Measurements from ENCODE around the gene GPR26.

GPR26 gene, protein sequence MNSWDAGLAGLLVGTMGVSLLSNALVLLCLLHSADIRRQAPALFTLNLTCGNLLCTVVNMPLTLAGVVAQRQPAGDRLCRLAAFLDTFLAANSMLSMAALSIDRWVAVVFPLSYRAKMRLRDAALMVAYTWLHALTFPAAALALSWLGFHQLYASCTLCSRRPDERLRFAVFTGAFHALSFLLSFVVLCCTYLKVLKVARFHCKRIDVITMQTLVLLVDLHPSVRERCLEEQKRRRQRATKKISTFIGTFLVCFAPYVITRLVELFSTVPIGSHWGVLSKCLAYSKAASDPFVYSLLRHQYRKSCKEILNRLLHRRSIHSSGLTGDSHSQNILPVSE

DNA sequence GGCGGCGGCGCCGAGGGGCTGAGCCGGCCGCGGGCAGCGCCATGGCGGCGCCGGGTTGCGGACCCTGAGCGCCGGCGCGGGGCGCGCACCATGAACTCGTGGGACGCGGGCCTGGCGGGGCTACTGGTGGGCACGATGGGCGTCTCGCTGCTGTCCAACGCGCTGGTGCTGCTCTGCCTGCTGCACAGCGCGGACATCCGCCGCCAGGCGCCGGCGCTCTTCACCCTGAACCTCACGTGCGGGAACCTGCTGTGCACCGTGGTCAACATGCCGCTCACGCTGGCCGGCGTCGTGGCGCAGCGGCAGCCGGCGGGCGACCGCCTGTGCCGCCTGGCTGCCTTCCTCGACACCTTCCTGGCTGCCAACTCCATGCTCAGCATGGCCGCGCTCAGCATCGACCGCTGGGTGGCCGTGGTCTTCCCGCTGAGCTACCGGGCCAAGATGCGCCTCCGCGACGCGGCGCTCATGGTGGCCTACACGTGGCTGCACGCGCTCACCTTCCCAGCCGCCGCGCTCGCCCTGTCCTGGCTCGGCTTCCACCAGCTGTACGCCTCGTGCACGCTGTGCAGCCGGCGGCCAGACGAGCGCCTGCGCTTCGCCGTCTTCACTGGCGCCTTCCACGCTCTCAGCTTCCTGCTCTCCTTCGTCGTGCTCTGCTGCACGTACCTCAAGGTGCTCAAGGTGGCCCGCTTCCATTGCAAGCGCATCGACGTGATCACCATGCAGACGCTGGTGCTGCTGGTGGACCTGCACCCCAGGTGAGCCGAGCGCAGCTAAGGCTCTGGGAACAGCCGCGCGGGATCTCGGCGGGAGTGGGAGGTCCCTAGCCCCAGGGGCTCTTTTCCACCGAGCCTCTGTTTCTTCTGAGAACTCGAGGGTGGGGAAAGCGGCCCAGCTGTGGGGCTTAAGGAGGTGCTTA lies at the start of gene GPR26:
Gene GPR26, plus strand, starts transcription at position 38 of the 919 bp plus-strand sequence. Its CDS starts 53 bp downstream, at position 91.
- DNase-seq: no peak
- intact Hi-C loops (cut with DNase I): no loop called here

DNA sequence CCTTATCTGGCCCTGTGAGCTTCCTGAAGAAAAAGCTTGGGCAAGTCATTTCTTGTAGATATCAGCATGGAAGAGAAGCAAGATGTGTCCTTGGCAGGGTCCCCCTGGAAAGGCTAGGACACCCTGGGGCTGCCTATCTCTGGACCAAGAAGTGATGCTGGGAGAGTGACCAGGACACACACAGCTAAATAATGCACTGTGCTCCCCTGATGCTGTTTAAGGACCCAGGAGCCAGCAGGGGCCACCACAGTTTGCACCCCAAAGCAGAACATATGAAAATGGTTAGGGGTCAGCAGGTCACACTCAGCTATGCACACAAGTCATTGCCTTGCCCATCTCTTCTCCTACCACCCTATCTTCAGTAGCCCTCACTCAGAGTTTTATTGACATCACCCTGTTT lies 47.9 kb upstream of the GPR26 start:
- intact Hi-C loops (cut with DNase I): no loop called here
- no peak for DNase-seq

DNA sequence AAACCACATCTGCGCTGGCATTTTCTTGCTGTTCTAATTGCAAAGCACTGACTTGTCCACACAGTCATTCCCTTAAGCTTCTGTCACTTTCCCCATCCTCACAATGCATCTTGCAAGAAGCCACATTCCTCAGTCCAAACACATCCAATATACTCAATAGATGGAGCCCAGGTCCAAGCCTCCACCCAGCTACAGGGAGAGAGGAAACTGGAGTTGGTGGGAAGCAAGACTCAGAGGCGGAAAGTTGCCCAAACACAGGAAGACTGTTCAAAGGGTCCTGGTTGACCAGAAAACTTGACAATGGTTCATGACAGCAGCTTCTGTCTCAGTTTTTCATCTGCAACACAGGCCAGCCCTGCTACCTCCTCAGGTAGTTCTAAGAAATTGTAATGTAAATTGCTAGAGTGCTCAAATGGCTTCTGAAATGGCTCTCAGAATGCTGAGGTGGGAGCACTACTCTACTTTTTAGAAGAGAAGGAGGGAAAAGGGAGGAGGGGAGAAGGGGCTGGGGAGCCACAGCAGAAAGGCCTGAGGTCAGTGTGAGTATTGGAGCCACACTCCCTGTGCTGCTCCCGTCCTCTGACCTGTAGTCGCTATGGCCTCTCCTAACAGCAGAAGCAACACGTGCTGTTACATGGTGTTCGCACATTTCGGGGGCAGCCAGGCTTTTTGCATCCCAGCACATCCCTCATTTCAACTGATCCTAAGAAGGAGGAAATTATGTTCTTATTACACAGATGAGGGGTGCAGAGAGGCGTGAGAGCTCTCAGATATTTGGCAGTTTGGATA lies 46.9 kb upstream of the GPR26 start:
- DNase-seq: no peak
- intact Hi-C loops (cut with DNase I): no loop called here

DNA sequence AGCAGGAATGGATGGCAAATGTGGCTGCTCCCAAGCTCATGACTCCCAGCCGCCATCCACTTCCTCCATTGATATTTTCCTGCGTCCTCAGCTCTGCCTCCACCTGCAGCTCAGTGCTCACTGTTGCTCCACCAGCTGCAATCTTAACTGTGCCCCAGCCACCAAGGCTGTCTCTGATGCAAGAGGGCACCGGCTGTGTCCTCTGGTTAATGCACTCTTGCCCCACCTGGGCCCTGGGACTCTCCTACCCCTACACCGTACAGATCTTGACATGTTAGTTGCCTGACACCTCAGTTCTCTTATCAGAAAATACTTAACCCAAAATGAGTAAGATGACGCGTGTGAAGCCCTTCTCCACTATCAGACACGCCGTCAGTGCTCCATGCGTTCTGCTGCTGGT lies 45.5 kb upstream of the GPR26 start:
- intact Hi-C loops (cut with DNase I): no loop called here
- no peak for DNase-seq

DNA sequence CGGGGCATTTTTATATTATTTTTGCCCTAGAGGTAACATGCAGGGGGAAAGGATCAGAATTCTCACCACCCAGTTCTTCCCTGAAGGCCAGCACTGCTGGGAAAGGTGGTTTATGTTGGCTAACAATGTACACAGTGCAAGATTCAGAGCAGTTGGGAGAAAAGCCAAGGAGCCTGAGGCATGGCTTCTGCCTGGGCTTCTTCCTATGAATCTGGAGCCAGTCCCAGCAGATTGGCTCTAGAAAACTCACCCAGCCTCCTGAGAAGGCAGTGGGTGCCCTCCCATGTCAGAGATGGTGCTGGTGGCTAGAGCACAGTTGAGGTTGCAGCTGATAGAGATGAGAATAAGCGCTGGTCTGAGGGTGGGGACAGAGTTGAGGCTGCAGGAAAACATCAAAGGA lies 44.7 kb upstream of the GPR26 start:
- no peak for DNase-seq
- intact Hi-C loops (cut with DNase I): no loop called here

DNA sequence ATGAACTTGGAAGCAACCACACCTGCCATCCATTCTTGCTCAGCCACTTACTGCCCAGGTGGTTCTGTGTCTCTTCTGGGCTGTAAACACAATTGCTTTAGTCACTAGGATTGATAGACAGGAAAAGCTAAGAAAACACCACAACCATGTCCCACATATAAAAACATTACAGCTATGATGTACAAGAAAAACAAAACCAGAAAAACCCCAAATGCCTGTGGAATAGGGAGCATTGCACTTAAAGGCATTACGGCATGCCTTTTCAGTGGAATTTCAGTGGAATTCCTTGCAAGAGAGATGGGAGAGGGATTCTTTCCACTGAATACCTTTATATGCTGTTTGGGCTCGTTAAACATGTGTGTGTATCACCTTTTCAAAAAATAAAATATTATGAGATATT lies 44.2 kb upstream of the GPR26 start:
- intact Hi-C loops (cut with DNase I): no loop called here
- no peak for DNase-seq

DNA sequence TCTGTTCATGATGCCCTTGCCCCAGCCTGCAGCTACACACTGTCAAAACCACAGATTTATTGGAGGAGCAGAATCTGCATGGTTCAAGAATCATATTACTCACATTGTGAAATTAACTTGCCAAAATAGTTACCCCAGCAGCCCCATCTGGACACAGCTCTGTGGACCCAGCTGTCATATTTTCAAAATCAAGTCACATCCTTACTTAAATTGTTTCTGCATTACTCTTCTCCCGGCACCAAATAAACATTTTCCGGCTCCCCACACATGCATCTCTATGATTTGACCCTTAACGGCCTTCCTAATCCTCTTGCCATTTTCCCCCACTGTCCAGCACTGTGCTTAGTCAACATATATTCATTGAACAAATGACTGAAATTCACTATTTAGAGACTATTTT lies 43.8 kb upstream of the GPR26 start:
- DNase-seq: no peak
- intact Hi-C loops (cut with DNase I): no loop called here

DNA sequence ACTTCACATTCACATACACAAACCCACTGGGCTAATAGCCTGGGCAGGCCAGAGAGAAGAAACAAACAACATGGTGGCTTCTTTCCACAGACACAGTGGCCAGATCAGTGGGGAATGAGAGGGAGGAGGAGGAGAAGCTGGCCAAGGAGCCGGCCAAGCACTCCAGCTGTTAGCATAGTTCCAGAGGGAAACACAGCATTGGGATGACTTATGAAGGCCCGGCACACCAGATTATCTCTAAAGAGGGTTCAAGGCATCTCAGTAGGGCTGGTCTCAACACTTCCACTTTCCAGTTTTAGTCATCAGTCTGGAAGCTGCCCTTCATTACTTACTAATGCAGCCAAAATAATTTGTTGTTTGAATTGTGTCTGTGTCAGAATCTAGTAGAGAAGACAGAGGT lies 42.1 kb upstream of the GPR26 start:
- intact Hi-C loops (cut with DNase I): no loop called here
- DNase-seq: no peak

DNA sequence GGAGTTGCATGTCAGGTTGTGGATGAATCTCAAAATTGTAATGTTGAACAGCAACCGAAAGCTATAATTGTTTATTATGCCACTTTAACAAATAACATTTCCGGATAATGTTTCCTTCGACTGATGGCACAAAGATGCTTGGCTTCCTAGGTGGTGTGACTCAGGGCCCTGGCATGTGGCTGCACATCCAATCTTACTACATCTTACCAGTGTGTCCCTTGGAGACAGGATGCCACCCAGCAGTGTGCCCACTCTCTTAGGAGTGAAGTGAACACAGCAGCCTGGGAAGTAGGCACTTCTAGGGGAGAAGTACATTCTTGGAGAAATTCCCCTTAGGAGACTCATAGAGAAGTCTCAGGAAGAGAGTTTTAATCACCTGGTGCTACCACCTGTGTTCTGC lies 33.0 kb upstream of the GPR26 start:
- intact Hi-C loops (cut with DNase I): no loop called here
- DNase-seq: peak in 1 of 10 donors; percentile 18

DNA sequence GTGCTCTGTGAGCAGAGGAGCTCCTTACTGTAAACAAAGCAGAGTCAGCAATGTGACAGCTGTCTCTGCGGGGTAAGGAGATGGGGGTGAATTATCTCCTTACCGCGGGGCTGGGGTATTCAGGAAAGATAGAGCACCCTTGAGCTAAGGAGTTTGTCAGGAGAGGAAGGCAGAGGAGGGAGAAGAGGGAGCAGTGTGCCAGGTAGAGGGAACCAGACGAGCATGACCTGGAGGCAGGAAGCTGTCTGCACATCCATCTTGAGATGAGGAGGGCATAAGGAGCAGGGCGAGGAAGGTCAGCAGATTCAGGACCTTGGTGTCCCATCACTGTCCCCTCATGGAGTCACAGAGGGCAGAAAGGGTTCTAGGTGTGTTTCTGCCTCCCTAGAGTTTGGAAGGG lies 32.5 kb upstream of the GPR26 start:
- intact Hi-C loops (cut with DNase I): no loop called here

DNA sequence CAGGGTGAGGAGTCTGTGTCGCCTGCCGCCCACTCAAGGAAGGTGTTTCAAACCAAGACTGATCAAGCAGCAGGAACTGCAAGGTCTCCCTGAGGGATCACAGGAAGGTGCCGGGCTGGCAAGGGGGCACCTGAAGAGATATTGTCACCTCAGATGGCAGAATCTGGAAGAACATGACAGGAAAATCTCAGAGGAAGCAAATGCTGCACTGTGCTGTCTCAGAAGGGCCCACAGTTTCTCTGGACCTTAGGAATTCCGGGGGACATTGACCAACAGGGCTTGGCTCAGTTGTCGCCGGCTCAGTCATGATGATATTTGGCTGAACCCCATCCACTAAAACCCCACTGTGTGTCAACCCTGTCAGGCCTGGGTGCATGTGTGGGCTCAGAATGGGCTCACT lies 31.9 kb upstream of the GPR26 start:
- intact Hi-C loops (cut with DNase I): no loop called here
- no peak for DNase-seq

More for the DNA sequence above, 32.5 kb upstream of the GPR26 start:
- DNase-seq: no peak

DNA sequence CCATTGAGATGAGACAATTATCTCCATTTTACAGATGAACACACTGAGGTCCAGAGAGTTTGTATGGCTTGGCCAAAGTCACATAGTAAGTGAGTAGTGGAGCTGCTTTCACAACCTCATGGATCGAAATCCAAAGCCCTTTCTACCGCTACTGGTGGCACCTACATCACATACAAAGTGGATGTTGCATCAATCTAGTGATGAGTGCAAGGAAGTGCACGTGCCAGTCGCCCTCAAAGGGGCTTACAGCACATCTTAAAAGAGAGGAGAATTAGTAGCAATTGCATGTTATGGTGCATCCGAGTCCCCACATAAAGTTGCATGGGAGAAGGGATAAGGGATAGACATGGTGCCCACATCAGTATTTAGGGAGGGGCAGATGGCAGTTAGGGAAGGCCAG lies 31.0 kb upstream of the GPR26 start:
- DNase-seq: no peak
- intact Hi-C loops (cut with DNase I): no loop called here

DNA sequence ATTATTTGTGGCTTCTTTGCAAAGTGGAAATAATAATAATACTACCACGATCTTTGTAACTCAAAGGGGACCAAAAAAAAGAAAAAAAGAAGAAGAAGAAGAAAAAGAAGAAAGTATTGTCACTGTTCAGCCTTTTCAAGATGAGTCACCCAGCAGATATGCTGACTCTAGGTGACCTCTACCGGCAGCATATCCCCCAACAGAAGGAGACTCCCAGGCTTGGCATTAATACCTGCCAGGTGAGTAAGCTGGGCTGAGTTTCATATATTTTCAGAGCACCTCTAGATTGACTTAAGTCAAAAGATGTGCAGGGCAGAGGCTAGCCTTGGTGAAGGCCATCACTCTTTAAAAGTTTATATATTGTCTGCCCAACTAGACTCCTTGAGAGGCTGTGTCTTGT lies 30.4 kb upstream of the GPR26 start:
- DNase-seq: no peak
- intact Hi-C loops (cut with DNase I): no loop called here

DNA sequence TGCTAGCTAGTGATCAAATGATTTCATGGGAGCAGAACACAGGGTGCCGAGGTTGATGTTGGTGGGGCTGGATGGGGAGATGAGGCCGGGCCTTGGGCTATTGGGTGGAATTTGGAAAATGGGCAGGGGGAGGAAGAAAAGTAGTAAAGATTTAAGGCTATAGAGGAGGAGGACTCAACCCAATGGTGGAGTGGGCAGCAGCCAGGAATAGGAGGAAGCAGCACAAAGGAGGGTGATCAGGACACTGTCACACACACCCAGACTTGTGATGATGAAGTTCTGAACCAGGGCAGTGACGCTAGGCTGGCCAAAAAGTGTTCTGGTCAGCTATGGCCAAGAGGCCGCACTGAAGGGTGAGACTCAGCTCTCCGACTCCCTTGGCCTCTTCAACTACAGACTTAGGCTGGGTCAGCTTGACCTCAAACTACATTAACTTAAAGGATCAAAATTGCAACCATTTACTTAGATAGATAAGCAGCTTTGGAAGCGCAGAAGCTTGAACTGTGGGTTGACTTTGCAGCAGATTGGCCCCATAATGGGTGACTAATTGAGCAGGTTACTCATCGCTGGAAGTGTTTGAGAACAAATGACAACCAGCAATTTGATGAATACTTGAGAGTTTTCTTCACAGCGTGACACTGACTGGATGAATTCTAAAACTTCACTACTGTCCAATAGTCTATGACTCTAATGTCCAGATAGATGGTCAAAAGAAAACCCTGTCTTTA lies 29.4 kb upstream of the GPR26 start:
- intact Hi-C loops (cut with DNase I): no loop called here
- DNase-seq: no peak

DNA sequence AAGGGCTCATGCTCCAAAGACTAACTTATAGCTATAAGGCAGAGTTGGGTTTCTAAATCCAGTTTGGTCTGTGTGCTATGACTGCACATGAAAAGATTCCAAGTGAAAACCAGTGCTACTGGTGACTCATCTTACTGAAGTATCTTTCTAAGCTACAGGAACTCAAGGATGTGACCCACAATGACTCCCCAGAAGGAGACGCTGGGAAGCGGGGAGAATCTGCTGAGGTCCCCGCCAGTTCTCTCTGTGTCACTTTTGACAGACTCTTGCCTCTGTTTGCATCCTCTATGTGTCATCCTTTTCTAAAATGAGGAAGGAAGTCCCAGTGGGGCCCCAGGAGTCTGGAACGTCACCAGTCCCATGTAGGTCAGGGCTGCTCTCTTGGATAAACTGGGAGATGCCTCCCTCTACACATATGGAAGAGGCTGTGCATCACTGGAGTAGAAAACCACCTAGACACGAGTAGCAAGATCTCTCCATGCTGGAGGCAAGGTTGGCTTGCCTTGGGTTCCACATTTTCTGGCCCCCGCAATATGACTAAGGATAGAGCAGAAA lies 28.8 kb upstream of the GPR26 start:
- DNase-seq: no peak

DNA sequence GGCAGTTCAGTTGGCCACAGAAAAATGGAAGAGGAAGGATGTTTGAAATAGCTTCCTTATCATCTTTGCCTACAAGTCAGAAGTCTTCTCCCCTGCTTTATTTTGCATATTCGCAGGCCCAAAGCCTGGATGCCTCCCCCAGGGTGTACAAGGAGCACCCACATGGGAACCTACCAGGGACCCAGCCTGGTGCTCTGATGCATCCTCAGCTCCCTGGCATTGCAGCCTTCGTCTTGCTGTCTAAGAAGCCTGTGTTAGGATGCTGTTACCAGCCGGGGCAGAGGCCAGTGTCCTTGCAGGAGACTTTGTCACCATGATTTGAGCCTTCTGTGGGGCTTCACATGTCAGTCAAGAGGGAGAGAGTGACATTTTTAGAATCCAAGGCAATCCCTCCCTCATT lies 27.0 kb upstream of the GPR26 start:
- DNase-seq: no peak
- intact Hi-C loops (cut with DNase I): no loop called here

More for the DNA sequence above, 28.8 kb upstream of the GPR26 start:
- intact Hi-C loops (cut with DNase I): no loop called here

DNA sequence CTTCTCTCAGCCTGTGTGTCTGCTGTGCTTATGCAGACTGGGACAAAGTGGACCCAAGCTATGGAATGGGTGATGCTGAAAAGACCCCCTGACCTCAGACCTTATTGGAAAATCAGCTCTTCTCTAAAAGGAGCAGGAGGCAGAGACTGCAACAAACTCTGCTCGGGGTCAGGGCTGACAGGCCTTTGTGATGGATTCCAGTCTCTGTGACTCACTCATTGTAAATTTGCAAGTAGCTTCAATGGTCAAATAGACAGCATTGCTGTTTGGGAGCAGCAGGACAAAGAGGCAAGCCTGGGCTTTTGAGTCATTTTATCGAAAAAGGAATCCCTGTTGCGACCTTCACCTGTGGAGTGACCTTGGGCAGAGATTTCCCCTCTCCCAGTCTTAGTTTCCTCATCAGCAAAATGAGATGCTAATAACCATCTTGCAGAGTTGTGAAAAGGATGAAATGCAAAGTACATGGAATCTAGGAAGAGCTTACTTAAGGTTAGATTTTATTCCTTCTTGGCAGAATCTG lies 26.1 kb upstream of the GPR26 start:
- DNase-seq: no peak
- intact Hi-C loops (cut with DNase I): no loop called here

DNA sequence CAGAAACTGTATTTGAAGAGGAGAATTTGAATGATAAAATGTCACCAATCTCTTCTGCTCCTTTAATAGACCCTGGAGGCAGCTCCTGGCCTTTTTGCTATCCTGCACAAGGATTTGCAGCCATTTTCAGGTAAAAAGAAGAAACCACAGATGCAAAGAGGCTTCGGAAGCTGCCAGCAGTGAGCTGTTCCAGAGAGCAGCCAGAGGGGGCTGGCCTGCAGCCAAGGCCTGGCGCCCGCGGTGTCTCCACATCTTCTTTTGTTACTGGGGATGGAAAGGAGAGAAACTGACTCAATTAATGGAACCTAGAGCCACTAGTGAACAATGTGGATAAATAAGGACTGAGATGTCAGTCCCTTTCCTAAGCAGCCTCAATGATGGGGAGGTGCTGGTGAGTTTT lies 23.9 kb upstream of the GPR26 start:
- DNase-seq: peak in 1 of 10 donors; percentile 40
- intact Hi-C loops (cut with DNase I): no loop called here

DNA sequence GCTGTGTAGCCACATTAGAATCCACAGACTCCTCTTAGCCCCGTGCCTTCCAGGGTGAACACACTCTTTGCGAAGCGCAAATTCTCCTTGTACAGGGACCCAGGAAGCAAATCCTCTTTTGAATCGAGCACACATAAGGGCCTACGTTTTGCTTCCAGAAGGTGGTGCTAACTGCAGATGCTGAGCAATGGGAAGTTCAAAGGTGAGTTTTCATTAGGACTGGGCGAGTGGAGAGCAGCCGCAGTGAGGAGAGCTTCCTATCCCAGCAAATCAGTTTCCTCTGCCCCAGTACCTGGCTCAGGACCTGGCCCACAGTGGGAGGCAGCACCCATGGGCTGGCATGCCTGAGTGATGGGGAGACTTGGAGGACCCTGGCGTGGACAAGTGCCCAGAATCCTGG lies 23.5 kb upstream of the GPR26 start:
- intact Hi-C loops (cut with DNase I): no loop called here
- DNase-seq: no peak

DNA sequence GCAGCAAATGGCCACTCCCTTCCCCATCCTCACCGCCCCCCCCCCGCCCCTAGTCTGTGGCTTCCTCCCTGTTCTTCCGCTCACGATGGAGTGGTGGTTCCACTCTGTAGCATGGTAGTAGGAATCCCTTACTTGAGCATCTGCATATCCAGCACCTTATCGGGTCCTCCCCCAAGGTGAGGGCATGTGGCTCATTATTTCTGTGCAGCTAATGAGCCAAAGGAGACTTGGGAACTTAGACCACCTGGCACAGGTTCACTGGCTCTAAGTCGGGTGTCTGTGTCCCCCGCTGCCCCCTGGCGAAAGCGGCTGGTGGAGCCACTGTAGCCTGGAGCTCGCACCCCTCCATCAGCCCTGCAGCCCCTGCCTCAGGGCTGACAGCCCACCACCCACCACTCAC lies 22.8 kb upstream of the GPR26 start:
- intact Hi-C loops (cut with DNase I): no loop called here
- no peak for DNase-seq
